HT-29 (cell line): ENCODE data around the gene ECI1. TPM values are rescaled to one million over a fixed set of nuclear protein-coding genes. Genes with fewer than 3 reads are reported as not detected.
A peak's percentile ranks its signal among the peaks of the same experiment; 100 is the strongest.
"Not testable (repeated sequence)": the region's sequence is repeated elsewhere in the genome, so short reads cannot be mapped to it uniquely, and the experiment has no call there.

Experiments used
- DNase-seq: peaks from one replicate; pipeline ENCODE4 v3.0.0-alpha.2; 2015; ENCODE audit warnings: low spot score
- total RNA-seq: library from RNA; depleted of rRNA; stranded (reverse); fragments of >200 nt; shearing (Covaris generic); gene quantifications from 2 replicates; pipeline ENCODE4 v1.2.3, GENCODE V29; 2014

ECI1 gene
- total RNA-seq, 1 experiment from 2014 or later: 162 TPM

DNA sequence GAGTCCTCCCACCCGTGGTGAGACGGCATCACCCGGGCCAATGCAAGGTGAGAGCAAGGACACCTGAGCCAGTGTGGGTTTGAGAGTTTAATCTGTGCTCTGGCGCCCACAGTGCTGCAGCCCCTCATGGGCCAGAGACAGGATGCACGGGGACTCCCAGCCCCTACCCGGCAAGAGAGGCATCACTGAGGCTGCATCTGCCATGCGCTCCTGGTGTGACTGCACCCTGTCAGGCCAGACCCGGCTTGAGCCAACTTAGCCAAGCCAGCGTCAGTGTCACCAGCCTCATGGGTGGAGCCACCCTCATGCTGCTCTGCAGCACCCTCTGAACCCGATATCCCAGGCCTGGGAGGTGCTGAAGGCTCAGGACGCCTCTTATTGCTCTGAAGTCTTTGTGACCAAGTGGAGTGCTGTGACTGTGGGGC is 39.5 kb downstream of the ECI1 start:
- no peak for DNase-seq

DNA sequence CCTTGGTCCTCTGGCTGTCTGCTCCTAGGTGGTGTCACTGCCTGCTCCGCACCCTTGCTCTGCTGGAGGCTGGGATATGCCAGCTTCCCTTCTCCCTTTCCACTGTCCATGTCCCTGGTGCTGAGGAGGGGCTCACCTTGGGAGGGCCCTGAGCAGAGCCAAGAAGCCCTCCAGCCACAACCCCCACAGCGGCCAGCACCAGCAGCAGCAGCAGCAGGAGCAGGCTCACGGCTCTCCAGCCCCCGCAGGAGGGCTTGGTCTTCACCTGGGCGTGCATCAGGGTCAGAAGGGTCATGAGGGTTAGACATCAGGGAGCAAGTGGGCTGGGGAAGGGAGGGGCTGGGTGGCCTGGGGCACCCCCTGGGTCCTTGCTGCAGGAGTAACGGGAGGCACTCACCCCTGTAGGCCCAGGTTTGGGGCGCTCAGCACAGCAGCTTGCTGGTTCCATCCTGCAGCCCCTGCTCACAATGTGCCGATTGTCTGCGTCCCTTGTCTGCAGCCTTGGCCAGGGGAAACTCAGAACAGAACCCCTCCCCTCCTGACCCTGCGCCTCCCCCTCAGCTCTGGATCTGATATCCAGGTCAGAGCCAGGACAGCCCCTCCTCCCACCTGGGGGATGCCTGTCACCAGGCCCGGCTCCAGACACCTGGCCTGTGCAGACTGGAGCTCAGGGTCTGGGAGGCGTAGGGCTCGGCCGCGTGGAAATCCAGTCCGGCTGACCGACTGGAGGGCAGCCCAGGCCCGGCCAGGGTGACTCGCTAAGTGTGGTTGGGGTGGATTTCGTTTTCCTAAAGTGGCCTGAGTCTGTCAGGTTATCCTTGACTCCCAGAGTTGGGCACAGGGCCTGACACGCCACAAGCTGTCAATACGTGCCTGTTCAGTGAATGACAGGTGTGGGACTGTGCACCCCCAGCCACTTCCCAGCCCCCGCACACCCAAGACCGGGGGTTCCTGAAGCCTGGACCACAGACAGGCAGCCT is 40.7 kb downstream of the ECI1 start, which contains the start of gene BRICD5:
Gene BRICD5, minus strand, starts transcription at position 478 of the 980 bp plus-strand sequence. Its CDS starts 30 bp downstream, at position 448.
- DNase-seq: no peak

DNA sequence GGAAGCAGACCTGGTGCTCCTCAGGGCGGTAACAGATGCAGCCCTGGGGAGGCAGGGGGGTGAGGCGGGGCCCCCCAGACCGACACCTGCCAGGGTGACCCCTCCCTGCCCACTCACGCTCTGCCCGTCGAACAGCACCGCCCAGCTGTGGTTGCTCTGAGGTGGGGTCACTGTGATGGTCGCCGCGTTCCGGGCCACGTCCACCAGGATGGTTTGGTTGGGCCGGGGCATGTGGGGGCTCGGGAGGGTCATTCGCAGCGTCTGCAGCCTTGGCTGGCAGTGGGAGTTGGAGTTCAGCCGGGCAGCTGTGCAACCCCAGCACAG is 41.4 kb downstream of the ECI1 start:
- DNase-seq: no peak

DNA sequence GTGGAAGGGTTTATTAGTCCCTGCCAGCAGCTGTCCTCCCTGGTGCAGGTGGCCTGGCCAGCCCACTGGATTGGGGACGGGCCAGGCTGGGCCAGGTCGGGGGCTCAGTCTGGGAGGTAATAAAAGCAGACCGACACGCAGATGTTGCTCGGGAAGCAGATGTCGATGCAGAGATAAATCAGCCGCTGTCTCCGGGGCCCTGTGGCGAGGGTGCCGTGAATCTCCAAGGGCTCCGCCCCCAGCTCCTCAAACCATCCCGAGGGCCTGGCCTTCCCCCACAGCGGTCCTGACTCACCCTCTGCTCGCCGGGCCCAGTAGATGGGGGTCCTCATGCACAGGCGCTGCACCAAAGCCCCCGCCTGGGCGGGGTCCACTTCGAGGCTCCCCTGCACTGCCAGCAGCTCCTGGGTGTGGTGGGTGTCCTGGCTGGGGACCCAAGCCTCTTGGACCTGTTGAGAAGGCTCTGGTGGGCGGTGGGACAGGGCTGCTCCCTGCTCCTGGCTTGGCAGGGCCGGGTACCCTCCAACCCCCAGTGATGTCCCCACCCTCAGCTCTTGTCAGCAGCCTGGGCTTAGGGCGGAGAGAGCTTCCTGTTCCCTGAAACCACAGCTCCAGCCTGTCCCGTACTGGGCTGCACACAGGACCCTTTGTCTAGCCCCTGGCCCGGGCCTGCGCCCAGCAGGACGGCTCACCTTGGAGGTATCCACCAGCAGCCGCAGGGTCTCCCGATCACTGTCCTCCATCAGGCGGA is 42.0 kb downstream of the ECI1 start:
- DNase-seq: no peak

DNA sequence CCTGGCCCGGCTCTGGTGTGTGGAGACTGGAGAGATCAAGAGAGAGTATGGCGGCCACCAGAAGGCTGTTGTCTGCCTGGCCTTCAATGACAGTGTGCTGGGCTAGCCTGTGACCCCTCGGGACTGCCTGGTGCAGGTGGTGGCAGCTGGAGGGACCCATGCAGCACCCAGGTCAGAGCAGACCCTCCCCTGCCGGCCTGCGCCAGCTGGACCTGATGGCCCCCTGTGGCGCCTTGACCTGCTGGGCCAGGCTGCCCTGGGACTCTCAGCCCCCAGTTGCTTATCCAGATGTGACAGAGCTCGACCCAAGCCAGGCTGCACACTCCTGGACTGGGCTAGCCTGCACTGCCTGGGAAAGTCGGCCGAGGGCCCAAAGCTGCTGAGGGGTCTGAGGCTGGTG is 42.6 kb downstream of the ECI1 start:
- DNase-seq: no peak

DNA sequence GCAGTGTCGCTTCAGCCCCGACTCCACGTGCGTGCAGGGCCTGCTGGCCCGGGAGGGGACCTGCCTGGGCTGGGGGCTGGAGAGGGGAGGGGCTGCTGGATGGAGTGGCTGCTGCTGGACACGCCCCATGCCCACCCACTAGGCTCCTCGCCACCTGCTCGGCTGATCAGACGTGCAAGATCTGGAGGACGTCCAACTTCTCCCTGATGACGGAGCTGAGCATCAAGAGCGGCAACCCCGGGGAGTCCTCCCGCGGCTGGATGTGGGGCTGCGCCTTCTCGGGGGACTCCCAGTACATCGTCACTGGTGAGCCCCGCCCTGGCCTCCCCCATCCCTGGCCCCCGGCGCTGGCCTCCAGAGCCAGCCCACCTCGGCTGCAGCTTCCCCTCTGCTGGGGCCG is 43.1 kb downstream of the ECI1 start:
- DNase-seq: no peak

DNA sequence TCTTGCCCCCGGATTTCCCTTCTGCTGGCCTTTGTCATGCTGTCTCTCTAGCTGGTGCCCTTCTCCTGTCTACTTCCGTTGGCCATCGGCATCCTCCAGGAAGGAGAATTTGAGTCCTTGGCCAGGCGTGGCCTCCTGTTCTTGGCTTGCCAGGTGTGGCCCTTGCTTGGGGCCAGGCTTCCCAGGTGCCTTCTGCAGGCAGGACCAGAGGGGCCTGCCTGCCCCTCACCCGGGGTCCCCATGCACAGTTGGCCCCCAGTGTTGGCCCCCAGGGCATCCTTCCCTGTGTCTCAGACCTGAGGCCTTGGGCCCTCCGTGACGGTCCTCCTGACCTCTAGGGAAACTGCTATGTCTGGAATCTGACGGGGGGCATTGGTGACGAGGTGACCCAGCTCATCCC is 43.5 kb downstream of the ECI1 start:
- DNase-seq: no peak

DNA sequence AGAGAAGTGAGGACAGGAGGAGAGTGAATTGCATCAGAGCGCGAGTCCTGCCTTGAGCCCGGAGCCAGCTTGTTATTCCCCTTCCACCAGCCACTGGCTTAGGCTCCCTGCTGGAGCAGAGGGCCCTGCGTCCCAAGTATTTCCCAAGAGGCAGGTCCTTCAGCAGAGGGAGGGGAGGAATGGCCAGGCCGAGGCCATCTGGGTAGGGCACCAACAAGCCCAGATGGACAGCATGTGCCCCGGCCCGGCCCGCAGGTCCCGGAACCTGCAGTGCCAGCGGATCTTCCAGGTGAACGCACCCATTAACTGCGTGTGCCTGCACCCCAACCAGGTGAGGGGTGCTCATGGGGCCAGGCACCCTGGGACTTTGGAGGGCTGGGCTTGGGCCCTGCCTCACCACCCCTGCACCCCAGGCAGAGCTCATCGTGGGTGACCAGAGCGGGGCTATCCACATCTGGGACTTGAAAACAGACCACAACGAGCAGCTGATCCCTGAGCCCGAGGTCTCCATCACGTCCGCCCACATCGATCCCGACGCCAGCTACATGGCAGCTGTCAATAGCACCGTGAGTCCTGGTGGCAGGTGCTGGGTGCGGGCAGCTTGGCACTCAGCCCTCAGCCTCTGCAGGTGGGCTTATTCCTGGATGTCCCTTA is 44.5 kb downstream of the ECI1 start:
- DNase-seq: no peak

DNA sequence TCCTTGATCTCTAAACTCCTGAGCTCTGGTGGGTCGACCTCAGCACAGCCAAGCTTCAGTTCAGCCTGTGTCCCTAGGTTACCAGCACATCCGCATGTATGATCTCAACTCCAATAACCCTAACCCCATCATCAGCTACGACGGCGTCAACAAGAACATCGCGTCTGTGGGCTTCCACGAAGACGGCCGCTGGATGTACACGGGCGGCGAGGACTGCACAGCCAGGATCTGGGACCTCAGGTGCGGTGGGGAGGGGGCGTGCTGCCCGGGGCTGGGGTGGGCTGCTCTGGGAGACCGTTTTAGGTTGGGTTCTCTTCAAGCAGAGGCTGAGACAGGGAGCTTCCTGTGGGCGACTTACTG is 45.0 kb downstream of the ECI1 start:
- DNase-seq: no peak

DNA sequence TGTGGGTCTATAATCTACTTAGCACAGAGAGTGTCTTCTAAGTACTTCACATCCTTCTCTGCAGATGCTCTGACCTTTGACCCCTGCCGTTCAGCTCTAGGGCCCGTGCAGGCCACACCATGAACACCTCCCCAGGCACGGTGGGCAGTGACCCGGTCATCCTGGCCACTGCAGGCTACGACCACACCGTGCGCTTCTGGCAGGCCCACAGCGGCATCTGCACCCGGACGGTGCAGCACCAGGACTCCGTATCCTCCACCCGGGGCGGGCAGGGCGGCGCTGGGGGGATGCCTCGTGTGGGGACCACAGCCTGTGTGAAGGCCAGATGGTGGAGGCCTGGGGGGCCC is 45.4 kb downstream of the ECI1 start:
- no peak for DNase-seq

DNA sequence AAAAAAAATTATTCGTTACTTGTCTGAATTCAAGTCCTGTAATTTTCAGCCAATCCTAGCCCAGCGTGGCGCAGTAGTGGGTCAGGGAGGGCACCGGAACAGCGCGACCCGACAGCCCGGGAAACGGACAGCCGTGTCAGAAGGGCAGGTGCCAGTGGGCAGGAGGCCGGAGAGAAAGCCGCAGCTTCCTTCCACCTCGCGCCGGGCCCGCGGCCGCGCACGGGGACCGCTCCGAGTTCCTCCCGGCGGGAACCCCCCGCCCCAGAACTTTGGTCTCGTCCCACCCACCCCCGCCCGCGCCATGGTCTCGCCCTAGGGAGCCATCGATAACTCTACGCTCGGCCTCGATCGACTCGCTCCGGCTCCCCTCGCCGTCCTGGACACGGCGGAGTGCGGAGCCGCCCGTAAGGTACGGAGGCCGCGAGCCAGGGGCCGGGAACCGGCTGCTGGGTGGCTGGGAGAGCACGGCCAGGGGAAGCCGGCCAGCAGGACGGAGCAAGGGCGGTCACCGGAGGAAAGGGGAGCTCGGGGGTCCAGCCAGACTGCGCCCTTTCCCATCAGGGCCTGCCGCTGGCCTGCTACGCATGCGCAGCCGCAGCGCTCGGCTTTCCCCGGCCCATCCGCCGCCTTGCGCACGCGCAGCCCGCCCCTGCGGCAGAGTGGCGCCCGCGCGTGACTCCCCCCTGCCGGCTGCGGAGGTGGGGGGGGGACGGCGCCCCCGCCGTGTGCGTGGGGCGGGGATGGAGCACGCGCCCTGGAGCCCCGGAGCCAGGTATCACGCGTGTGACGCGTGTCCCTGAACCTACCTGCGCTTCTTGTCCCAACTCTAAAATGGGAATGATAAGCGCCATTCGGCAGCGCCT is 46.1 kb downstream of the ECI1 start, which contains the start of gene MLST8:
Gene MLST8, plus strand, starts transcription at position 351 of the 863 bp plus-strand sequence. CDS start 632 bp downstream, outside the sequence.
- peak; percentile 86 for DNase-seq

DNA sequence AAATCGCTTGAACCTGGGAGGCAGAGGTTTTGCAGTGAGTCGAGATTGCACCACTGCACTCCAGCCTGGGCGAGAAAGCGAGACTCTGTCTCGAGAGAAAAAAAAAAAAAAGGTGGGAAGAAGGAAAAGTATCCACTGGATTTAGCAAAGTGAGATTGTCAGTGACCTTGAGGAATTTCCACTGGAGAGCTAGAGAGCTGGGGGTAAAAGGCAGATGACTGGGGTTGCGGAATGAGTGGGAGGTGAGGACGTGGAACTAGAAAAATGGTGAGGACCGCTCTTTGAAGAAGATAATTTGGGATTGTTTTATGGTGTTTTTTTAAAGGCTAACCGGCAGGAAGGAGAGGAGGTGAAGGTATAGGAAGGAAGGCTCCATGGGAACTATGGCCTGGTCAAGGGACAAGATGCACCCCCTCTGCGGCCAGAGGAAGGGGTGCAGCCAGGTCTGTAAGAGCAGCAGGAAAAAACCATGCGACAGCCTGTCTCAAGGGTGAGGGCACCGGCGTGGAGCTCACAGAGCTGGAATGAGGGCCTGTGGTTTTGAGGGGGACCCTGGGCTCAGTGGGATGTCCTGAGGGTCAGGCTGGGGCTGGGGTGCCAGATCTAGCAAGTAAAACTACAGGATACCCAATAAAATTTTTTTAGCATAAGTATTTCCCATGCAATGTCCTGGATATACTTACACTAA is 46.8 kb downstream of the ECI1 start:
- DNase-seq: no peak

DNA sequence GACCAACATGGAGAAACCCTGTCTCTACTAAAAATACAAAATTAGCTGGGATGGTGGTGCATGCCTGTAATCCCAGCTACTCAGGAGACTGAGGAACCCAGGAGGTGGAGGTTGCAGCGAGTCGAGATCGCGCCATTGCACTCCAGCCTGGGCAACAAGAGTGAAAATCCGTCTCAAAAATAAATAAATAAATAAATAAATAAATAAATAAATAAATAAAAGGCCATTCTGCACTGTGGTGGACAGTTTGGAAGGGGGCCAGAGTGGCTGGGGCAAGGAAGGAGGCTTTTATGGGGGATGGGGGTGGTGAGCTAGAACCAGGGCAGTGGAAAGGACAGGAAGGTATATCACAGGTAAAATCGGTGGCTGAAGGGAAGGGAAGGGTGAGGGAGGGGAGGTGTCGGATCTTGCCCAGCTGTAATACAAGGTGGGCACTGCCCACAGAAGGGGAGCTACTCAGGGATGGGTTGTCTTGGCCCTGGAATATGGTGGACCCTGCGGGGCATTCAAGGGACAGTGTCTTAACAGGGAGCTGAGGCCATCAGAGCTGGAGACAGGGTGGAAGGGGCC is 48.2 kb downstream of the ECI1 start:
- not testable (repeated sequence) for DNase-seq

DNA sequence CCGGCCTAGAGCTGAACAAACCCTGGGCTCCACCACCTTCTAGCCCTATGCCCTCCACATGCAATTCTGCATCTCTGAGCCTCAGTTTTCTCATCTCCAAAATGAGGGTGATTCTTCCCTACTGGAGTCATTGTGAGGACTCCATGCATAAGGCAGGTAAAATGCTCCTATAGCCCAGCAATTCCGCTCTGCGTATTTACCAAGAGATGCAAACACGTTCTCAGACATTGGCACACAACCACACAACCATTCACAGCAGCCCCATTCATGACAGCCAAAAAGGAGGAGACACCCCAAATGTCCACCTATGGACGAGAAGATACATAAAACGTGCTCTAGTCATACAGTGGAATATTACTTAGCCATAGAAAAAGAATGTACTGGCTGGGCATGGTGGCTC is 51.1 kb downstream of the ECI1 start:
- no peak for DNase-seq

DNA sequence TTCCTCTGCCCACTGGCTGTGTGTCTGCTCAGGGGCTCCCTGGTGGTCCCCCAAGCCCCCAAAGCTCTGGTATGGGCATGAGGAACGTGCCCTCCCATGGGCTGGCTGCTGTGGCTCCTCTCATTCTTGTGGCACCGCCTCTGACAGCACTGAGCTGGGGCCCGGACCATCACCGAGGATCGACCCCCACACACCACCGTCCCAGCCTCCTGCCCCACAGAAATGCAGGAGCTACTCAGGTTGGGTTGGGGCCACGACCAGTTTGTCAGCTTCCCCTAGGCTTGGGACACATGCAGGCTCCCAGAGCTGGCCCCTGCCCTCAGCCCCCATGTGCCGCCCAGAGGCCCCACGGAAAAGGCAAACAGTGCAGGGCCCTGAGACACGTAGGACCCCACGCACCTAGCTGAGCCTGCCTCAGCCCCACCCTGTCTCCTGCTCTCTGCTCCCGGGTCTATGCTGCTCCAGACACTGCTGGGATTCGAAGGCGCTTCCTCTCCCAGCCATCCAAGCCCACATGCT is 51.7 kb downstream of the ECI1 start:
- DNase-seq: no peak

DNA sequence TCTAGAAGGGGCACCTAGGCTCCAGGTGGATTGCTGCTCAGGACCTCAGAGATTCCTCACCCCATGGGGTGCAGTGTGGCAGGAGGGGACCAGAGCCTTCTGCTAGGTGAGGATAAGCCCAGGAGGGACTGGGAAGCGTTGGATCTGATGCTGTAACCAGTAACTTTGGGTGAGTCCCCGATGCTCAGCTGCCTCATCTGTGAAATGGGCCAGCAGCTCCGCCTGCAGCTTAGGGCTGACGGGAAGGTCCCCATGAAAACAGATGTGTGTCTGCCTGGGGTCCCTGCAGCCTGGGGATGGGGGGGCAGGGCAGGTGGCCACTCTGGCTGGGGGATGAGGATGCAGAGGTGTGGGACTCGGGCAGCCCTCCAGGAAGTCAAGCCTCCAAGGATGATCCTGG is 52.3 kb downstream of the ECI1 start:
- DNase-seq: no peak

DNA sequence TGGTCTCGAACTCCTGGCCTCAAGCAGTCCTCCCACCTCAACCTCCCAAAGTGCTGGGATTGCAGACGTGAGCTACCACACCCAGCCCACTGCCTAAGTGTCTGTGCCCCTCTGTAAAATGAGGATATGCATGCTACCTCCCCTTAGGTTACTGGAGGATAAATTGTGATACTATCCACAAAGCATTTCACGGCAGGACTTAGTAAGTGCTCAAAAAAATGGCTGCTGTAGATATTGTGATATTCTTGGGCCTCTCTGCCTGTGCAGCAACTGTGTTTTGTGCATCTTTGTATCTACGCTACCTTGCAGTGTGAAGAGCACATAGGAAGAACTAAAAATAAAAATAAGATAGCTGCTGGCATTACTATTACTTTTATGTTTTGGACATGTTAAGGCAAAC is 53.1 kb downstream of the ECI1 start:
- DNase-seq: no peak

DNA sequence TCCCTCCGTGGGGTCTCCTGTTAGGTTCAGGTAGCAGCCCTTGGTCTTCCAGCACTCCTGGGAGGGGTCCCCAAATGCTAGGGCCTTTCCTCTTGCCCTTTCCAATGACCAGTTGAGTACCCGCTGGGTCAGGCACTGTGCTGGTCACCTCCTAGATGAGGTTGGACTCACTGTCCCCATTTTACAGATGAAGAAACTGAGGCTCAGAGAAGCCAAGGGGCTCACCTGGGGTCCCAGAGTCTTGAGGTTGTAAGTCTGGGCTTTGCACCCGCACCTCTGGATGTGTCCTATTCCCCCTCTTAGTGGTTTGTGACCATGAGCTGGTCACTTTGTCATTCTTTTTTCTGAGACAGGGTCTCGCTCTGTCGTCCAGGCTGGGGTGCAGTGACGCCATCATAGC is 53.6 kb downstream of the ECI1 start:
- no peak for DNase-seq

DNA sequence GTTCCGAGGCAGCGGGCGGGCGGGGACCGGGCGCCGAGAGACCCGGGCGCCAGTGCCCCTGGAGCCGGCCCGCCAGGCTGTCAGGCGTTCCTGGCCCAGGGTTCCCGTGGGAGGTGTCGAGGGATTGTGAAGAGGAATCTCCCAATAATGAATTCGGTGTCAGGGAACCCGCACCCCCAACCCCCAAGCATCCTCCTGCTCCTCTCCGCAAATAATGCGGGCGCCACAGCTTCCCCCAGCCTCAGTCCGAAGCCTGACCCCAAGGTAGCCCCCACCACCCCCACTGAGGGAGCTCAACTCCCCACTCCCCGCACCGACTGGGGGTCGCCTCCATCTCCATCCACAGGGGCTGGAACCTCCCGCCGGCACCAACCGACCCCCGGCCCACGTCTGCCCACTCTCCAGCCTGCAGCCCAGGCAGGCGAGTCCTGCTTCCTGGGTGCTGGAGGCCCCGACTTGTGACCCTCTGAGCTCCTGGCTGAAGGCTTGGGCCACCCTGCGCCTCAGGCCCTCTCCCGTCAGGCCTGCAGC is 54.3 kb downstream of the ECI1 start:
- no peak for DNase-seq
